Measurements from ENCODE around the gene AGXT2.

The AGXT2 gene

GRCh38 chr5:35095366-35095765 is 47.6 kb upstream of the AGXT2 start:
- ATAC-seq (ENCODE audit: insufficient read depth, low read depth): no peak
- H3K4me1 ChIP-seq (ENCODE audit: insufficient read depth, low read length): no peaks in the 10 kb centered on the region
- no peak overlapping the region for H3K4me2 ChIP-seq (ENCODE audit: insufficient read depth, low read length)
- H2AFZ ChIP-seq (ENCODE audit: low read depth, low read length): no peak overlapping the region
- no peak for DNase-seq
- H3K9ac ChIP-seq (ENCODE audit: low read depth, low read length): no peak overlapping the region
- H3K36me3 ChIP-seq (ENCODE audit: insufficient read depth, low read length): no peaks in the 10 kb centered on the region
- TF ChIP-seq EZH2 (IDR thresholded peaks at IDR 0.05; ENCODE audit: borderline replicate concordance, low read depth, low read length, severe bottlenecking): no peak
- TF ChIP-seq CTCF (IDR thresholded peaks at IDR 0.05; ENCODE audit: borderline replicate concordance, extremely low read depth, low read length, poor library complexity, severe bottlenecking): no peak
- no peaks in the 10 kb centered on the region for H3K9me3 ChIP-seq (ENCODE audit: insufficient read depth, low read length, severe bottlenecking)
- H3K79me2 ChIP-seq (ENCODE audit: insufficient read depth, low read length): no peaks in the 10 kb centered on the region
- H3K4me3 ChIP-seq (ENCODE audit: low read depth in 1 of 2, low read length in 2 of 2): no peak overlapping the region
- no peaks in the 10 kb centered on the region for H3K27me3 ChIP-seq (ENCODE audit: insufficient read depth, low read length, poor library complexity)
- H4K20me1 ChIP-seq (ENCODE audit: insufficient read depth, low read length): no peaks in the 10 kb centered on the region
- no peak overlapping the region for H3K27ac ChIP-seq (ENCODE audit: low read length)

GRCh38 chr5:35094948-35095347 is 47.2 kb upstream of the AGXT2 start:
- DNase-seq: no peak
- H3K27ac ChIP-seq (ENCODE audit: low read length): no peak overlapping the region
- H3K9me3 ChIP-seq (ENCODE audit: insufficient read depth, low read length, severe bottlenecking): no peaks in the 10 kb centered on the region
- H3K79me2 ChIP-seq (ENCODE audit: insufficient read depth, low read length): no peaks in the 10 kb centered on the region
- ATAC-seq (ENCODE audit: insufficient read depth, low read depth): no peak
- no peaks in the 10 kb centered on the region for H4K20me1 ChIP-seq (ENCODE audit: insufficient read depth, low read length)
- no peaks in the 10 kb centered on the region for H3K36me3 ChIP-seq (ENCODE audit: insufficient read depth, low read length)
- no peak overlapping the region for H3K4me2 ChIP-seq (ENCODE audit: insufficient read depth, low read length)
- H2AFZ ChIP-seq (ENCODE audit: low read depth, low read length): no peak overlapping the region
- H3K9ac ChIP-seq (ENCODE audit: low read depth, low read length): no peak overlapping the region
- TF ChIP-seq CTCF (IDR thresholded peaks at IDR 0.05; ENCODE audit: borderline replicate concordance, extremely low read depth, low read length, poor library complexity, severe bottlenecking): no peak
- TF ChIP-seq EZH2 (IDR thresholded peaks at IDR 0.05; ENCODE audit: borderline replicate concordance, low read depth, low read length, severe bottlenecking): no peak
- H3K27me3 ChIP-seq (ENCODE audit: insufficient read depth, low read length, poor library complexity): no peaks in the 10 kb centered on the region
- H3K4me3 ChIP-seq (ENCODE audit: low read depth in 1 of 2, low read length in 2 of 2): no peak overlapping the region
- H3K4me1 ChIP-seq (ENCODE audit: insufficient read depth, low read length): no peaks in the 10 kb centered on the region

GRCh38 chr5:35092703-35093102 is 45.0 kb upstream of the AGXT2 start:
- no peaks in the 10 kb centered on the region for H3K4me1 ChIP-seq (ENCODE audit: insufficient read depth, low read length)
- H2AFZ ChIP-seq (ENCODE audit: low read depth, low read length): no peak overlapping the region
- H3K79me2 ChIP-seq (ENCODE audit: insufficient read depth, low read length): no peaks in the 10 kb centered on the region
- no peak overlapping the region for H3K4me2 ChIP-seq (ENCODE audit: insufficient read depth, low read length)
- H4K20me1 ChIP-seq (ENCODE audit: insufficient read depth, low read length): no peaks in the 10 kb centered on the region
- no peaks in the 10 kb centered on the region for H3K9me3 ChIP-seq (ENCODE audit: insufficient read depth, low read length, severe bottlenecking)
- H3K27me3 ChIP-seq (ENCODE audit: insufficient read depth, low read length, poor library complexity): no peaks in the 10 kb centered on the region
- TF ChIP-seq EZH2 (IDR thresholded peaks at IDR 0.05; ENCODE audit: borderline replicate concordance, low read depth, low read length, severe bottlenecking): no peak
- TF ChIP-seq CTCF (IDR thresholded peaks at IDR 0.05; ENCODE audit: borderline replicate concordance, extremely low read depth, low read length, poor library complexity, severe bottlenecking): no peak
- peak; percentile 57 for ATAC-seq (ENCODE audit: insufficient read depth, low read depth)
- no peaks in the 10 kb centered on the region for H3K36me3 ChIP-seq (ENCODE audit: insufficient read depth, low read length)
- DNase-seq: peak; percentile 9
- H3K4me3 ChIP-seq (ENCODE audit: low read depth in 1 of 2, low read length in 2 of 2): no peak overlapping the region
- no peak overlapping the region for H3K27ac ChIP-seq (ENCODE audit: low read length)
- H3K9ac ChIP-seq (ENCODE audit: low read depth, low read length): no peak overlapping the region

GRCh38 chr5:35091704-35092103 is 44.0 kb upstream of the AGXT2 start:
- Histone ChIP-seq H3K9ac (ENCODE audit: low read depth, low read length) (no peak overlapping the region), H4K20me1 (ENCODE audit: insufficient read depth, low read length) (no peaks in the 10 kb centered on the region), H3K27ac (ENCODE audit: low read length) (no peak overlapping the region), H3K4me2 (ENCODE audit: insufficient read depth, low read length) (no peak overlapping the region), H3K36me3 (ENCODE audit: insufficient read depth, low read length) (no peaks in the 10 kb centered on the region), H3K4me3 (ENCODE audit: low read depth in 1 of 2, low read length in 2 of 2) (no peak overlapping the region), H3K9me3 (ENCODE audit: insufficient read depth, low read length, severe bottlenecking) (no peaks in the 10 kb centered on the region), H3K27me3 (ENCODE audit: insufficient read depth, low read length, poor library complexity) (no peaks in the 10 kb centered on the region), H2AFZ (ENCODE audit: low read depth, low read length) (no peak overlapping the region), H3K4me1 (ENCODE audit: insufficient read depth, low read length) (no peaks in the 10 kb centered on the region), H3K79me2 (ENCODE audit: insufficient read depth, low read length) (no peaks in the 10 kb centered on the region)
- ATAC-seq (ENCODE audit: insufficient read depth, low read depth) (no peak), DNase-seq (no peak)
- TF ChIP-seq EZH2 (IDR thresholded peaks at IDR 0.05; ENCODE audit: borderline replicate concordance, low read depth, low read length, severe bottlenecking) (no peak), CTCF (IDR thresholded peaks at IDR 0.05; ENCODE audit: borderline replicate concordance, extremely low read depth, low read length, poor library complexity, severe bottlenecking) (no peak)

Data from DND-41 (cell line).